HL-60 (cell line): ENCODE results near the gene OTX1.

Experiments used
- DNase-seq, 2 experiments: peaks; one replicate each; pipeline ENCODE4 v3.0.0-alpha.2; 2010 to 2020; ENCODE audit warnings: low read depth in 1 of 2, low spot score in 1 of 2
- H3K27ac ChIP-seq: fragments of 250-450 bp; sonication (Bioruptor Pico); replicated peaks from 2 replicates; pipeline ENCODE4 v1.5.1; 2020; ENCODE audit warnings: mild to moderate bottlenecking, moderate library complexity
- H3K27me3 ChIP-seq: fragments of 250-450 bp; sonication (Bioruptor Pico); 2 replicates; pipeline ENCODE4 v1.5.1; 2021; ENCODE audit warnings: mild to moderate bottlenecking, moderate library complexity; ENCODE audit not compliant: insufficient read depth, poor library complexity, severe bottlenecking
- H3K4me3 ChIP-seq: replicated peaks from 2 replicates; pipeline ENCODE4 v1.5.1; 2011; ENCODE audit warnings: mild to moderate bottlenecking, control low read depth, low read length; ENCODE audit not compliant: insufficient read depth
- CTCF ChIP-seq: IDR thresholded peaks from one replicate; pipeline ENCODE4 v1.5.1; 2011; ENCODE audit warnings: low read length, control low read depth, inconsistent platforms; ENCODE audit not compliant: insufficient read depth
- GABPA ChIP-seq: IDR thresholded peaks from 2 replicates; pipeline ENCODE4 v1.6.1; 2012; ENCODE audit warnings: low read depth
- POLR2AphosphoS5 ChIP-seq: IDR thresholded peaks from 2 replicates; pipeline ENCODE4 v1.6.1; 2012; ENCODE audit warnings: low read depth
- REST ChIP-seq: IDR thresholded peaks from 2 replicates; pipeline ENCODE4 v1.6.1; 2012; ENCODE audit warnings: low read depth; ENCODE audit not compliant: insufficient replicate concordance
- SPI1 ChIP-seq: IDR thresholded peaks from 2 replicates; pipeline ENCODE4 v1.6.1; 2012; ENCODE audit warnings: low read depth, mild to moderate bottlenecking, borderline replicate concordance

The OTX1 gene

GRCh38 chr2:63046552-63046951 is 4.1 kb upstream of the OTX1 start:
- Histone ChIP-seq H3K4me3 (no peak overlapping the region), H3K27ac (no peak overlapping the region), H3K27me3 (peaks cover 28% of the 10 kb centered on the region)
- TF ChIP-seq GABPA (no peak), REST (no peak)
- no peak for DNase-seq

GRCh38 chr2:63046961-63047320 is 3.7 kb upstream of the OTX1 start:
- no peak for TF ChIP-seq POLR2AphosphoS5
- TF ChIP-seq CTCF, result no peak
- TF ChIP-seq SPI1, result no peak
- no peak for TF ChIP-seq REST
- no peak for TF ChIP-seq GABPA
- peaks cover 28% of the 10 kb centered on the region for H3K27me3 ChIP-seq
- no peak overlapping the region for H3K27ac ChIP-seq
- no peak for DNase-seq
- no peak overlapping the region for H3K4me3 ChIP-seq

- Histone ChIP-seq H3K4me3 (no peak overlapping the region; the same call in 1 of the 2 replicates), H3K27me3 (peaks cover 28% of the 10 kb centered on the region), H3K27ac (no peak overlapping the region)
- TF ChIP-seq SPI1 (peak; percentile 41; the same call in 1 of the 2 replicates), GABPA (no peak)
- DNase-seq, result no peak
Measured at GRCh38 chr2:63047321-63048279, 3.0 kb upstream of the OTX1 start.

- TF ChIP-seq SPI1 (no peak), REST (no peak), GABPA (no peak), POLR2AphosphoS5 (no peak)
- H3K4me3 ChIP-seq, result peak overlapping the region; percentile 9; the same call in 1 of the 2 replicates
- H3K27ac ChIP-seq, result no peak overlapping the region
- H3K27me3 ChIP-seq, result peaks cover 28% of the 10 kb centered on the region
- no peak for DNase-seq
Measured at GRCh38 chr2:63048367-63049171, 2.1 kb upstream of the OTX1 start.
